Activated T-helper 1 cell treated with anti-CD3 and anti-CD28 coated beads, Interleukin-12 subunit alpha, Interleukin-12 subunit beta, Interleukin-2, Interleukin-4 antibody, amounts not matched to agents 30 ng/mL and 10 ng/mL and 1 ng/mL, durations not matched to agents 14 hours and 24 hours and 36 hours (primary cell): Measurements from ENCODE around the gene CYP46A1. TPM values are rescaled to one million over a fixed set of nuclear protein-coding genes. Genes with fewer than 3 reads are reported as not detected.
A peak's percentile ranks its signal among the peaks of the same experiment; 100 is the strongest.

ENCODE experiments used
- DNase-seq: peaks from one replicate; pipeline ENCODE4 v3.0.0; 2021; ENCODE audit warnings: low spot score
- H3K27ac Mint-ChIP-seq: one replicate; pipeline ENCODE4 v1.8.0; 2021; ENCODE audit warnings: mild to moderate bottlenecking, mixed read lengths
- H3K27me3 Mint-ChIP-seq: one replicate; pipeline ENCODE4 v1.8.0; 2022; ENCODE audit warnings: mild to moderate bottlenecking, moderate library complexity, mixed read lengths; ENCODE audit not compliant: insufficient read depth
- H3K36me3 Mint-ChIP-seq: one replicate; pipeline ENCODE4 v1.8.0; 2021; ENCODE audit warnings: low read depth, mixed read lengths
- H3K4me1 Mint-ChIP-seq: one replicate; pipeline ENCODE4 v1.8.0; 2021; ENCODE audit warnings: low read depth, mixed read lengths
- H3K4me3 Mint-ChIP-seq: one replicate; pipeline ENCODE4 v1.8.0; 2021; ENCODE audit warnings: mild to moderate bottlenecking, moderate library complexity, mixed read lengths
- H3K9me3 Mint-ChIP-seq: one replicate; pipeline ENCODE4 v1.8.0; 2021; ENCODE audit warnings: mixed read lengths
- intact Hi-C: fragments of 100-400 bp; cut with micrococcal nuclease; formaldehyde crosslinking; loops from one replicate; pipeline ENCODE4 v1.15.1; 2024
- total RNA-seq: library from RNA; stranded (reverse); gene quantifications from 2 replicates; pipeline ENCODE4 v1.2.3, GENCODE V29; 2022

CYP46A1 gene
- total RNA-seq, 1 donor from 2014 or later, result not detected

- Mint-ChIP-seq H3K4me1 (peaks cover 5% of the 10 kb centered on the region), H3K4me3 (no peak overlapping the region), H3K27me3 (peaks cover 3% of the 10 kb centered on the region), H3K36me3 (no peaks in the 10 kb centered on the region), H3K9me3 (peaks cover 4% of the 10 kb centered on the region), H3K27ac (no peak overlapping the region)
- intact Hi-C loops, result no loop called here
- no peak for DNase-seq
Measured at GRCh38 chr14:99679543-99679942, 4.6 kb upstream of the CYP46A1 start.

GRCh38 chr14:99679996-99680395 lies 4.1 kb upstream of the CYP46A1 start:
- intact Hi-C loops, result loop anchor here (5.0 to 10.0 kb wide), 4 partner anchors 112 to 695 kb away; partner anchors contain the start of genes EML1, EVL, WDR25 and YY1
- Mint-ChIP-seq H3K27me3 (peaks cover 7% of the 10 kb centered on the region), H3K9me3 (peaks cover 4% of the 10 kb centered on the region), H3K4me3 (no peak overlapping the region), H3K27ac (no peak overlapping the region), H3K36me3 (no peaks in the 10 kb centered on the region), H3K4me1 (peaks cover 5% of the 10 kb centered on the region)
- DNase-seq, result no peak

- DNase-seq, result no peak
- no peak overlapping the region for H3K27ac Mint-ChIP-seq
- H3K36me3 Mint-ChIP-seq, result no peaks in the 10 kb centered on the region
- peak overlapping the region; percentile 49 for H3K4me3 Mint-ChIP-seq
- H3K27me3 Mint-ChIP-seq, result peaks cover 19% of the 10 kb centered on the region
- peaks cover 4% of the 10 kb centered on the region for H3K9me3 Mint-ChIP-seq
- intact Hi-C loops, result loop anchor here (5.0 to 10.0 kb wide), 4 partner anchors 111 to 694 kb away; partner anchors contain the start of genes EML1, EVL, WDR25 and YY1
- H3K4me1 Mint-ChIP-seq, result peaks cover 5% of the 10 kb centered on the region
Measured at GRCh38 chr14:99681101-99681831, 2.8 kb upstream of the CYP46A1 start.

- H3K9me3 Mint-ChIP-seq, result peaks cover 4% of the 10 kb centered on the region
- DNase-seq, result no peak
- no peak overlapping the region for H3K27ac Mint-ChIP-seq
- peaks cover 24% of the 10 kb centered on the region for H3K27me3 Mint-ChIP-seq
- no peaks in the 10 kb centered on the region for H3K36me3 Mint-ChIP-seq
- peak overlapping the region; percentile 49 for H3K4me3 Mint-ChIP-seq
- H3K4me1 Mint-ChIP-seq, result peaks cover 5% of the 10 kb centered on the region
- intact Hi-C loops, result loop anchor here (5.0 to 10.0 kb wide), 4 partner anchors 111 to 693 kb away; partner anchors contain the start of genes EML1, EVL, WDR25 and YY1
Measured at GRCh38 chr14:99681832-99682148, 2.3 kb upstream of the CYP46A1 start.

- Mint-ChIP-seq H3K36me3 (no peaks in the 10 kb centered on the region), H3K9me3 (peaks cover 4% of the 10 kb centered on the region), H3K4me3 (peak overlapping the region; percentile 87), H3K4me1 (peaks cover 5% of the 10 kb centered on the region), H3K27me3 (peaks cover 30% of the 10 kb centered on the region), H3K27ac (peak overlapping the region; percentile 87)
- peak; percentile 77 for DNase-seq
- intact Hi-C loops, result loop anchor here (1.0 to 10.0 kb wide), 5 partner anchors 109 to 692 kb away; partner anchors contain the start of genes EML1, EVL, WDR25 and YY1
Measured at GRCh38 chr14:99682809-99683618, 1.1 kb upstream of the CYP46A1 start.

- intact Hi-C loops, result loop anchor here (1.0 to 10.0 kb wide), 6 partner anchors 80 to 690 kb away; partner anchors contain the start of genes CCDC85C, CCNK, EML1 and EVL
- Mint-ChIP-seq H3K27ac (no peak overlapping the region), H3K27me3 (peaks cover 33% of the 10 kb centered on the region), H3K4me1 (peaks cover 5% of the 10 kb centered on the region), H3K4me3 (no peak overlapping the region), H3K36me3 (no peaks in the 10 kb centered on the region), H3K9me3 (no peaks in the 10 kb centered on the region)
- DNase-seq, result no peak
Measured at GRCh38 chr14:99684410-99684934, 374 bp downstream of the CYP46A1 start.

GRCh38 chr14:99685151-99685591 lies 1.1 kb downstream of the CYP46A1 start:
- Mint-ChIP-seq H3K36me3 (no peaks in the 10 kb centered on the region), H3K9me3 (no peaks in the 10 kb centered on the region), H3K27ac (no peak overlapping the region), H3K27me3 (peaks cover 38% of the 10 kb centered on the region), H3K4me1 (peaks cover 5% of the 10 kb centered on the region), H3K4me3 (peak overlapping the region; percentile 65)
- intact Hi-C loops, result loop anchor here (10.0 kb wide), 2 partner anchors 380 to 690 kb away; partner anchors contain the start of genes EVL and WDR25
- DNase-seq, result no peak

- Mint-ChIP-seq H3K9me3 (no peaks in the 10 kb centered on the region), H3K27ac (no peak overlapping the region), H3K27me3 (peaks cover 41% of the 10 kb centered on the region), H3K4me1 (peaks cover 5% of the 10 kb centered on the region), H3K36me3 (no peaks in the 10 kb centered on the region), H3K4me3 (peak overlapping the region; percentile 65)
- intact Hi-C loops, result loop anchor here (10.0 kb wide), 2 partner anchors 379 to 689 kb away; partner anchors contain the start of genes EVL and WDR25
- no peak for DNase-seq
Measured at GRCh38 chr14:99685596-99685995, 1.5 kb downstream of the CYP46A1 start.

- Mint-ChIP-seq H3K4me1 (peaks cover 5% of the 10 kb centered on the region), H3K27ac (no peak overlapping the region), H3K4me3 (no peak overlapping the region), H3K36me3 (no peaks in the 10 kb centered on the region), H3K27me3 (peaks cover 41% of the 10 kb centered on the region), H3K9me3 (no peaks in the 10 kb centered on the region)
- DNase-seq, result no peak
- intact Hi-C loops, result loop anchor here (10.0 kb wide), 2 partner anchors 378 to 688 kb away; partner anchors contain the start of genes EVL and WDR25
Measured at GRCh38 chr14:99686557-99687283, 2.6 kb downstream of the CYP46A1 start.

- intact Hi-C loops, result loop anchor here (10.0 kb wide), 2 partner anchors 377 to 687 kb away; partner anchors contain the start of genes EVL and WDR25
- H3K27me3 Mint-ChIP-seq, result peaks cover 41% of the 10 kb centered on the region
Measured at GRCh38 chr14:99687284-99688209, 3.4 kb downstream of the CYP46A1 start.

GRCh38 chr14:99688210-99688581 lies 4.1 kb downstream of the CYP46A1 start:
- Mint-ChIP-seq H3K36me3 (no peaks in the 10 kb centered on the region), H3K9me3 (no peaks in the 10 kb centered on the region), H3K27ac (no peak overlapping the region), H3K4me1 (no peaks in the 10 kb centered on the region), H3K27me3 (peaks cover 44% of the 10 kb centered on the region), H3K4me3 (no peak overlapping the region)
- DNase-seq, result no peak
- intact Hi-C loops, result loop anchor here (10.0 kb wide), 2 partner anchors 377 to 687 kb away; partner anchors contain the start of genes EVL and WDR25

More at GRCh38 chr14:99687284-99688209, 3.4 kb downstream of the CYP46A1 start:
- no peaks in the 10 kb centered on the region for H3K36me3 Mint-ChIP-seq
- DNase-seq, result no peak
- no peak overlapping the region for H3K27ac Mint-ChIP-seq
- no peak overlapping the region for H3K4me3 Mint-ChIP-seq
- H3K4me1 Mint-ChIP-seq, result peaks cover 3% of the 10 kb centered on the region
- no peaks in the 10 kb centered on the region for H3K9me3 Mint-ChIP-seq
